Tibial nerve (tissue), 4 donors: ENCODE data around the gene GPAT2.
"Not testable (repeated sequence)": the region's sequence is repeated elsewhere in the genome, so short reads cannot be mapped to it uniquely, and the experiment has no call there.

Source experiments
- EP300 ChIP-seq, 2 donors: sonication (generic); formaldehyde crosslinking; IDR thresholded peaks; one replicate each; pipeline ENCODE4 v1.6.1; 2017; ENCODE audit warnings: antibody characterized with exemption in 2 of 2, mild to moderate bottlenecking in 1 of 2
- POLR2A ChIP-seq, 2 donors: fragments of 450-650 bp; IDR thresholded peaks; one replicate each; pipeline ENCODE4 v1.6.1; 2017; ENCODE audit warnings: antibody characterized with exemption in 2 of 2, mild to moderate bottlenecking in 2 of 2, moderate library complexity in 2 of 2
- TF ChIP-seq, protein P1 (sequence below), 5 experiments: fragments of 200-600 bp in 3 of 5; fragments of 450-650 bp in 2 of 5; sonication (generic) in 3 of 5; IDR thresholded peaks; one replicate each; pipeline ENCODE4 v1.5.1; 2016 to 2019; ENCODE audit warnings: antibody characterized with exemption in 5 of 5, mild to moderate bottlenecking in 3 of 5, moderate library complexity in 2 of 5

DNA sequence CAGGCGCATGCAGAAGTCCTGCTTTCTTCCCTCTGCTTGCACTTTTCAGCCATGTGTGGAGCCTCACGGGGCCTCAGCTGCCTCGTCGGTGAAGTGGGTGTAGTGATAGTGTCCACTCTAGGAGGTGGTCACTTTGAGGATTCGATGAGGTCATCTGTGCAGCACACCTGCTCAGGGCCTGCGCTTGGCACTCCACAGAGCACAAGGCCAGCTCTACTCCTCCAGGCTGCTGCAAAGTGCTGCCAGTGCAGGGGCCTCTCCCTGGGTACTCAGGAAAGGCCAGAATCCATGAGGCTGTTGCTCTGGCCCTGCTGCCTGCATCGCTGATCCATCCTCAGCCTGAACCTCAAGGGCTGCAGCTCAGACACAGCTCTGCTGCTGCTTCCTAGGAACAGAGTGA, 31.8 kb upstream of the GPAT2 start:
- TF ChIP-seq, protein P1, sequence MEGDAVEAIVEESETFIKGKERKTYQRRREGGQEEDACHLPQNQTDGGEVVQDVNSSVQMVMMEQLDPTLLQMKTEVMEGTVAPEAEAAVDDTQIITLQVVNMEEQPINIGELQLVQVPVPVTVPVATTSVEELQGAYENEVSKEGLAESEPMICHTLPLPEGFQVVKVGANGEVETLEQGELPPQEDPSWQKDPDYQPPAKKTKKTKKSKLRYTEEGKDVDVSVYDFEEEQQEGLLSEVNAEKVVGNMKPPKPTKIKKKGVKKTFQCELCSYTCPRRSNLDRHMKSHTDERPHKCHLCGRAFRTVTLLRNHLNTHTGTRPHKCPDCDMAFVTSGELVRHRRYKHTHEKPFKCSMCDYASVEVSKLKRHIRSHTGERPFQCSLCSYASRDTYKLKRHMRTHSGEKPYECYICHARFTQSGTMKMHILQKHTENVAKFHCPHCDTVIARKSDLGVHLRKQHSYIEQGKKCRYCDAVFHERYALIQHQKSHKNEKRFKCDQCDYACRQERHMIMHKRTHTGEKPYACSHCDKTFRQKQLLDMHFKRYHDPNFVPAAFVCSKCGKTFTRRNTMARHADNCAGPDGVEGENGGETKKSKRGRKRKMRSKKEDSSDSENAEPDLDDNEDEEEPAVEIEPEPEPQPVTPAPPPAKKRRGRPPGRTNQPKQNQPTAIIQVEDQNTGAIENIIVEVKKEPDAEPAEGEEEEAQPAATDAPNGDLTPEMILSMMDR (IDR thresholded peaks at IDR 0.05), result not testable (repeated sequence)
- TF ChIP-seq POLR2A, EP300 (IDR thresholded peaks at IDR 0.05): not testable (repeated sequence)
